HG03066 (cell line): ENCODE data around the gene ZFHX3.

Experiments used
- ATAC-seq: cut with Tn5 transposase; IDR thresholded peaks from one replicate; pipeline ENCODE4 v1.9.1; 2021; ENCODE audit warnings: low read depth; ENCODE audit not compliant: unreplicated experiment

Gene ZFHX3

DNA sequence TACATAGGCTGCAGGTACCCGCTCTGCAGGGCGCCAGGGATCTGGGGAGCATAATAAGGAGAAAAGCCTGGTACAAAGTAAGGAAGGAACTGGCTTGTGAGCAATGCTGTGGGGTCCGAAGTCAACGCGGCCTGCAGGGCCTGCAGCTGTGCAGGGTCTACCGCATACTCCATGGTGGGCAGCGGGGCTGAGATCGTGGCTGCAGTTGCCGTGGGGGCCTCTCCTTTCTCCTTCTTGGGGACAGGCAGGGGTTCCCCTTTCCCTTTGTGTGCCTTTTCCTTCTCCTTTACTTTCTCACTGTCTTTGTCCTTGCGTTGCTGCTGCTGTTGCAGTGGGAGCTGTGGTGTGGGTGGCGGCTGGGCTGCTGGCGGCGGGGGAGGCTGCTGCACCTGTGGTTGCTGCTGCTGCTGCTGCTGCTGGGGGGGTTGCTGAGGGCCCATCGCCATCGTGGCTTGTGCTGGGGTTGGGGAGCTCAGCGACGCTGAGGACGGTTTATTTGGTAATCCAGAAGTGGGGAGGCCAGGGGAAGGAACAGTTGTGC is 259.6 kb downstream of the ZFHX3 start:
- no peak for ATAC-seq

DNA sequence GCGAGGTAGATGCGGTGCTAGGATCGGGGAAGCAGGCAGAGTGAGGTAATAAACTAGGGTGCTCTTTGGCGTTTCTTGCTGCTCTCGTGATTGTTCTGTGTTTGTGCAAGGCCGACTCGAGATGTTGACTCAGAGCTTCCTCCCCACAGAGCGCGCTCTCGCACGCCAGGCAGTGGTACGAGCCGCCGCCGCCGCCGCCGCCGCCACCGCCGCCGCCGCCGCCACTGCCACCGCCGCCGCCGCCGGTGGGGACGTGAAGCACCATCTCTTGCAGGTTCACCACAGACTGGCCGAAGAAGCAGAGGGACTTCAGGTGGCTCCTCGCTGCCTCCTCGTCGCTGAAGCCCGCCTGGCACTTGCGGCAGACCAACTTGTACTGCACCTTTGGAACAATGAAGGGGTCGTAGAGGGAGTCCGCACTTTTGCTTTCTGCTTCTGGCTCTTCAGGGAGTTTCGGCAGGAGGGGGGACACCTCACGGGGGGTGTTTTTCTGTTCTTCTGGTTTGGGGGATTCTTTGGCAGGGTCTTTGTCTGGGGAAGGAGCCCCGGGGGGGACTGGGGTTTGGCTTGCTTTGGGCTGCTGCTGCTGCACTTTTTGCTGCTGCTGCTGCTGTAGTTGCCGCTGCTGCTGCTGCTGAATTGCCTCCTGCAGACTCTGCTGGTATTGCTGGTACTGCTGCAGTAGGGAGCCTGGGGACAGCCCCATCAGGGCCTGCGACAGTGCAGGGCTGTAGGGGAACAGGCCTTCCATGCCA is 260.2 kb downstream of the ZFHX3 start:
- peak; percentile 82 for ATAC-seq

GRCh38 chr16:72787130-72787513 is 260.8 kb downstream of the ZFHX3 start:
- ATAC-seq, result peak; percentile 10

DNA sequence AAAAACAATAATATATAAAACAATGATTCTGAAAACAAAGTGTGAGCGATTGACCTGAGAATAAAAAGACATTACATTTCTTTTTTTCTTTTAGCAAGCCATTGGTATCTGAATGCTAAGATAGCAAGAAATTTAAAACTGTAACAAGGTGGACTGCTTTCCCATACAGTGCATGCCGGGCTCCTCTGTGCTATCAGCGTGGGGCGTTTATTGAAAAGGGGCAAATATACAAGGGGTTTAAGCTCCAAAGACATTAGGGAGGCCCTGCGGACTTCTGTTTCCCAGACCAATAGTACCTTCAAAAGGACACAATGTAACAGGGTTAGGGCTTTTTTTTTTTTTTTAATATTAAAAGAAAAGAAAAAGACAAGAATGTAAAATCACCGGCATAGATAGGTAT is 261.3 kb downstream of the ZFHX3 start:
- no peak for ATAC-seq

- ATAC-seq, result no peak
These were observed 262.0 kb downstream of the ZFHX3 start for GRCh38 chr16:72785886-72786285.

GRCh38 chr16:72785171-72785570 is 262.8 kb downstream of the ZFHX3 start:
- no peak for ATAC-seq

GRCh38 chr16:72783716-72784318 is 264.1 kb downstream of the ZFHX3 start:
- no peak for ATAC-seq

DNA sequence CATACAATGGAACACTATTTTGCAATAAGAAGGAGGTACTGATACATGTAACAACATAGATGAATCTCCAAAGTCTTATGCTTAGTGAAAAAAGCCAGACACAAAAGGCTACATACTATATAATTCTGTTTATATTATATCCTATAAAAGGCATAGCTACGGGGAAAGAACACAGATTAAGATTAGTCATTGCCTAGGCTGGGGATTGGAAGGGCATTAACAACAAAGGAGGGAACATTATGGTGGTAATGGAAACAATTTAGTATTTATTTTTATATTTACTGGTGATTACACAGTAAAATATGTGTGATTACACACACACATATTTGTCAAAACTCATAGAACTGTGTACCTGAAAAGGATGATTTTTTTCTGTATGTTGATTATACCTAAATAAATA is 278.1 kb downstream of the ZFHX3 start:
- no peak for ATAC-seq

- ATAC-seq, result no peak
These were observed 279.3 kb downstream of the ZFHX3 start for GRCh38 chr16:72768591-72768990.

DNA sequence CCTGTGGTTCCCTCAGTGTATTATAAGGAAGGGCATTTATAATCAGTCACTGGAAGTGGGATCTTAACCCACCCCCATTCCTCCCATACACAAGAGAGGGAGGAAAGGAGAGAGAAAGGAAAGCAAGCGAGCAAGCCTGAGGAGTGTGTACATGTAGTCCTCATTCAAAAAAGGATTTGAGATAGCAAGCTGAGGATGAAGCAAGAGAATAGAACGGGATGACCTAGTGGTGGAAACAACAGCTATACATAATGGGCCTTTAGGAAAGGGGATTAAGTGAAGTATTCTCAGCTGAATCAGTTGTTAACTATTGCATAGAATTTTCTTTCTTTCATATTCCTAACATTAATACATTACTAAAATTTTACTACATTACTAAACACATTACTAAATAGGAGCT is 281.4 kb downstream of the ZFHX3 start:
- ATAC-seq, result no peak

DNA sequence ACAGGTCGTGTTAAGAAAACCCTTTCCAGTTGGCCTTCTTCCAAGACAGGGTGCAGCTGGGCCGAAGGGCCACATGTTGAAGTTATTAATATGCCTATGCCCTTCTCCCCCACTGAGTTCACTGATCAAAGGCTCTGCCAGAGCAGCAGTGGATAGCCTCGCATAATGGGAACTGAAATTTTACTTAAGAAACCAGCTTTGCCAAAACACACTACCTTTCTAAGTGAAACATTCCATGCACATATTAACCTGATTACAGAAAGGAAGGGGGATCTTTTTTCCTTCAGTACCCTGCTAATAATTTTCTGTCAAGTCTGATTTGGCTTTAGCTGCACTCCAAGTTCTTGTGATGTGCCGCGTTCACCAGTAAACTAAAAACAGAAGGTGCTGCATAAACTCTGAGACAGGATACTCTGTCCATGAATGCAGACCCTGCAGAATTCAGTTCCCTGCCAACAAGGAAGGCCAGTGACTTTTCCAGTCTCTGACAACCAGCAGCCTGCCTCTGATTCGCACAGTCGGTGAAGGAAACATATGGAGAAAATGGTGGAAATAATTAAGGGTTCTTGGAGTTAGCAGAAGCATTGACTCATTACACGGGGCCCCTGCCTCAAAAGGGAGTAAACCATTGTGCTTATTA is 283.8 kb downstream of the ZFHX3 start:
- no peak for ATAC-seq

- no peak for ATAC-seq
These were observed 287.3 kb downstream of the ZFHX3 start for GRCh38 chr16:72760581-72760980.

DNA sequence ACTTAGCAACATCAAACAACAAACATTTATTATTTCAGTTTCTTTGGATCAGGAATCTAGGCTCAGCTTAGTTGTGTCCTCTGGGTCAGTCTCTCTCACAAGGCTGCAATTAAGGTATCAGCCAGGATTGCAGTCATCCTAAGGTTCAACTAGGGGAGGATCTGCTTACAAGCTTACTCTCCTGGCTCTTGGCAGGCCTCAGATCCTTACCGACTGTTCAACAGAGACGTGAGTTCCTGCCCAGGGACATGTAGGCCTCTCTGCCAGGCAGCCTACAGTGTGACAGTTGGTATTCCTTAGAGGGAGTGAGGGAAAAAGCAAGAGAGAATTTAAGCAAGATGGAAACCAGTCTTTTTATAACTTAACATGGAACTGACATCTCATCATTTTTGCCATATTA is 294.0 kb downstream of the ZFHX3 start:
- ATAC-seq, result no peak

DNA sequence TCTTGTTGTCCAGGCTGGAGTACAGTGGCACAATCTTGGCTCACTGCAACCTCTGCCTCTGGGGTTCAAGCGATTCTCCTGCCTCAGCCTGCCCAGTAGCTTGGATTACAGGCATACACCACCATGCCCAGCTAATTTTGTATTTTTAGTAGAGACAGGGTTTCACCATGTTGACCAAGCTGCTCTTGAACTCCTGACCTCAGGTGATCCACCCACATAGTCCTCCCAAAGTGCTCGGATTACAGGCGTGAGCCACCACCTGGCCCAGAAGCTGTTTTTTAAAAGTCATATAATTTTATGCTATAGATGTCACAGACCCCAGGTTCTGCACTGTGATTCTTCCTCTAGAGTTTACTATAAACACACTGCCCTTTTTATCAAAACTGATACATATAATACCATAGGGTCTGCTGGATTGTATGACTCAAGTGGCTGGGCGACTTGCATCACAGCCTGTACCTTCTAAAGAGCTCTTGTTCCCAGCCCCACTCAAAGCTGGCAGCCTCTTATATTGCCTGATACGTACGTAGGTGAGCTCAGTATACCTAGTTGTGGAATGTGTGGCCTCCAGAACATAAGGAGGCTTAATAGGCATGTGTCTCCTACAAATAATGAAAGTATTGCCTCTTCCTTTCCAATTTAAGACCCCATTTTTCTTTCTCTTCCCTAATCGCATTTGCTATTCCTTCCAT is 295.8 kb downstream of the ZFHX3 start:
- ATAC-seq, result no peak

DNA sequence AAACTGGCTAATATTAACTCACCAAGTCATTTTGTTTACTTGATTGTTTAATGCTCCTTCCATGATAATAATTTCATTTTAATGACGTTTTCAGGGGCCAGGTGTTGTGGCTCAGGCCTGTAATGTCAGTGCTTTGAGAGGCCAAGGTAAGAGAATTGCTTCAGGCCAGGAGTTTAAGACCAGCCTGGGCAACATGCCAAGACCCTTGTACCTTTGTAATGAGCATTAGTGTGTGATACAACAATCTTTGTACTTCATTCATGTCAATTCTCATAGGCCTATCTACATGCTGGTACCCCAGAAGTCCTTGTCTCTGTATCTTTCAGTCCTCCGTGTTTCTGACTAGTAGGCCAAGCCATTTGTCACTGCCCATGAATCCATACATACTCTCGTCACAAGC is 296.9 kb downstream of the ZFHX3 start:
- no peak for ATAC-seq

GRCh38 chr16:72749091-72749490 is 298.8 kb downstream of the ZFHX3 start:
- no peak for ATAC-seq

GRCh38 chr16:72744076-72744793 is 303.7 kb downstream of the ZFHX3 start:
- ATAC-seq, result no peak

GRCh38 chr16:72743011-72743761 is 304.7 kb downstream of the ZFHX3 start:
- ATAC-seq, result peak; percentile 83

GRCh38 chr16:72740347-72740746 is 307.6 kb downstream of the ZFHX3 start:
- no peak for ATAC-seq

DNA sequence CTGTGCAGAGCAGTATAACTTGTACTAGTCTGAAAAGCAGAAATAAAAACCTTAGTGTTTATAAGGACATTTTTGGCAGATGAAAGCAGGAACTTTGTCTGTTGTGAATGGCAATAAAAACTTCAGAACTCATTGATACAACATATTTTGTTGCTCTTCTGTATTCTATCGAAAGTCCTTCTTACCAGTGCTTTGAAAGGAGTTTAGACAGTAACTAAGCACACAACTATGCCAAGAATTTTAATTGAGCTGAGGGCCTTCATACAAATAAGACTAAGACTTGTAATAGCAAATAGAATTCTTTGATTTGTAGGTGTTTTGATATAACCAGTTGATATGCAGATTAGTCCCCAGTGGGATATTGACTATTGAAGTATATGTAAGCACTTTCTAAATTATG is 308.4 kb downstream of the ZFHX3 start:
- ATAC-seq, result no peak
